Activated effector memory CD4-positive, alpha-beta T cell treated with anti-CD3 and anti-CD28 coated beads, Interleukin-2, amount 50 U/mL, for 16 hours (primary cell): ENCODE results near the gene DNM3.

Experiments used
- DNase-seq: peaks from one replicate; pipeline ENCODE4 v3.0.0-alpha.2; 2020

The DNM3 gene

DNA sequence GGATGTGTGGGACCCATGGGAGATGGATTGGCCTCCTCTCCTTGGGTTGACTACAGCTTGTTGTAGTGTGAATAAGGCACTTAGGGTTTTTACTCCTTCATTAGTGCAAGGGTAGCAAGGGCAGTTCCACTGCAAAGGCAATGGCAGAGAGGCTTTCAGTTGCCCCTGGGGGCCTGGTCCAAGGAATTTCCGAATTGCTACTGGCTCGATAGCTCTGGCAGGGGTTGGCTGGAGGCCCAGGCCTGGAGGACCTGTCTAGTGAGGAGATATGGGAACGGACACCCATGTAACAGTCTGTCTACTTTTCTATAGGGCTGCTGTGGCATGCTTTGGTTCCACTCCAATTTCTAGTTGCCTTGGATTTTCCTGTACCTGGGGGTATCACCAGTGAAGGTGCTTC is 360.3 kb downstream of the DNM3 start:
- no peak for DNase-seq

DNA sequence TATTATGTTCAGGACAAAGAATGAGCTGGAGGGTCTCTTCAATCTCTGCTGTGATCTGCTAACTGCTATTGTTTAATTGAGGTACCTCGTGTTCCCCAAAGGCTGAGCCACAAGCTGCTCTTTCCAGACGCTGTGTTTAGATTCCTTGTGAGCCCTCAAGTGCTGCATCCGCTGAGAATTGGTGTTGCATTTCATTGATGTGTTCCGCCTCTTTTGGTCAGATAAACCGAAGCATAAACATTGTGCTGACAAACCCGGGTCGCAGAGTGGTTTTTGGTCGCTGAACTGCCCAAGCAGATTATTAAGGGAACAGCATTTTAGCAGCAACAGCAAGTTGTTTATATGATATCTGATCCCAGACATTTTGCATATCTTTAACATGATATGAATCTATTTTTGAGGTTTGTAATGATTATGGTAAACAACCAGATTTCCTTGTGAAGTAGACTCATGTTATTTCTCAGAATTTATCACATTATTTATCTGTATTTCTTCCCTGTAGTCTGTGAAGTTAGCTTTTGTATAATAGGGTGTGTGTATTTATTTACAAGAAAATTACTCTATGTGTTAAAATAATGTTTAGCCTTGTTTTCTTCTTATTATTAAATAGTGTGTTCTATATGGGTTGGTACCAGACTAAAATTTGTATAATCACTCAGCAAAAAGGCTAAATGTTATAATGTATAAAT is 362.0 kb downstream of the DNM3 start:
- DNase-seq, result peak; percentile 64

DNA sequence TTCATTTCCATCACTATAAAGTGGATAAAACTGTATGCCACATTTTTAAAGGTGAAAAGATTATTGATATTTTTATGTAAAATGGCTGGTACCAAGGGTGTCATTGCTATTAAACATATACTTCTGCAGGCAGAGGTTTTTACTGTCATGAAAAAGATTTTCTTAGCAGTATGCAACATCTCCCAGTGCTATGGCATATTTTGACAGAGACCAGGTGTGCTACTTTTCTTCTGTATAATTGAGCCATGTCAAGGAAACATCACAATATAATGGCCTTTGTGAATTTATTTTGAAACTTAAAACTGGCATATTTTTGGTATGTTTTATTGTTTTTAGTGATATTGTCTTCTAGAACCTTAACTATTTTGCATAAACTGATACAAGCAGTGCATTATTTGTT is 362.6 kb downstream of the DNM3 start:
- no peak for DNase-seq

DNA sequence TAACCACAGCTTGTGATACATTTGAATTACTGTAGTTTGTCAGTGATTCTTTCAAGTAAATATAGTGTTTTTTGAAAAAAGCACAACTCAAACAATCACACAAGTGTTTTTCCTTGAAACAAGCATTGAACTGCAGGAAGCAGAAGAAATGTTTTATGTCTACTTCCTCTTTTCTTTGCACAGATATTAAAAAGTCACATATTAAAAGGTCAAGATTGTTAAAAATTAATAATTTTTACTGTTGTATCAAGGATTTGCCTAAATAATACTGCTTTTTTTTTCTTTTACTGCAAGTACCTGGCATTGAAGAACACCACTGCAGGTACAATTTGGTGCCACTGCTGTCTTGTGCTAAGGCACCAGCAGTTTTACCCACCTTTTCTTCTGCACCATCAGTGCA is 365.0 kb downstream of the DNM3 start:
- no peak for DNase-seq

DNA sequence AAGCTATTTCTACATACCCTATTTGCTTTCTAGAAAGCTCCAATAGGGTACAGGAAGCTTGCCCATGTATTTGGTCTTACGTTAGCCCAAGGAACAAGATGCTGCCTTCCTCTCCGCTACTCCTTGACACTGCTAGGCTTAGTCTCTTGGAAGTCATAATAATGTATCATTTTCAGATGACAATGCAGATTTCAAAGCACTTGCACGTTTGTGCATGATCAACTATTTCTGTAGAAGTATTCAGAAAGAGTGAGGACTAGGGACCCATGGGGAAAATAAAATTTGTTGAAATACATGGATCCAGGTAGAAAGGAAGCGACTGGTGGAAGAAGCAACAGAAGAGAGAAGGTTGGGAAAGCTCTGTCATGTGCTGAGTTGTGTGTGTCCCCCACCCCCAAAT is 367.3 kb downstream of the DNM3 start:
- DNase-seq, result no peak

DNA sequence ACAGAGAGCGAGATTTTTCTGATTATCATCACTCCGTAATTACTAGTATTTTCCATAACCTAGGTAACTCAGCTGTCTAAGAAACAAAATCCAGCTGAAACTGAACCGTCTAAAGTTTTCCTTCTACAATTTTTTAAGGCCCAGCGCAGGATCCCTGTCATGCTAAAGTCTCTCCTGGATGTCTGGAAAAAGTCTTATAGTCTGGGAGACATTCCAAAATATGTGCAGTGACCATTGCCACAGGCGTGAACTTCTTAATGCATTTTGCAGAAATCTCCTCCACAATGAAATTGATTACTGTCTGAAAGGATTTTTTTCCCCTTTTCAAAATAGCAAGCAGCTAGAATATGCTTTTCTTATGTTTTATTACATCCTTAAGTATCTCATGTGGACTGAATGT is 369.9 kb downstream of the DNM3 start:
- no peak for DNase-seq

DNA sequence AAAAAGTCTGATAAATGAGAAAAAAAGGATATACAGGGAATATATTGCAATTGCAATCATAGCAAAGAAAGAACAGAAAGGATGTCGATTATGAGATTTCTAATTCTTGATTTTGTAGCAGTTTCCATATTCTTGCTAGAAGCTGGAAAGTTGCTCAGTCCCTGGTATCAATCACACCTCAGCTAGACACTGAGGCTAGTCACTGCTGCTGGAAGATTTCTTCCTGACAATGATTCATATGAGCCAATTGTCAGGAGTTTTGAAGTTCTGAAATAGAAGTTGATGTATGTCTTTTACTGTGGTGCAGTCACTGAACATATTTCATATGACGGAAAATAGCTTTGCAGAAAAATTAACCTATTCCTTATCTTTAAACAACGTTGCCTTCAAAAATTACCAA is 370.8 kb downstream of the DNM3 start:
- DNase-seq, result no peak

DNA sequence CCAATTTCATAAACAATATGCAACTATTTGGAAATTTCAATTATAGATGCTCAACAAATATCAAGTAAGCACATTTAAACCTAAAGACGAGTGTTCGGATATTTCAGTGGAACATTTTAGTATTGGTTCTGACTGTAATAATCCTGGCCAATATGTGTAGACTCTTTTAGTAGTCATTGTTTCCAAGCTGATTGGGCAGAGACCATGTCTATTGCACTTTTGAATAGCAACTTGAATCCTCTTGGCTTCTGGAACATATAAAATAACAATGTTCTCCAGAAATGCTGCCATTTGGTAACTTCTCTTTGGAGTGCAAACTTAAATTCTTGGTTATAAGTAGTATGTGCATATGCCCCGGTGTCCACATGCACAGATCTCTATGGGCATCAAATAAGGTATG is 373.7 kb downstream of the DNM3 start:
- no peak for DNase-seq

DNA sequence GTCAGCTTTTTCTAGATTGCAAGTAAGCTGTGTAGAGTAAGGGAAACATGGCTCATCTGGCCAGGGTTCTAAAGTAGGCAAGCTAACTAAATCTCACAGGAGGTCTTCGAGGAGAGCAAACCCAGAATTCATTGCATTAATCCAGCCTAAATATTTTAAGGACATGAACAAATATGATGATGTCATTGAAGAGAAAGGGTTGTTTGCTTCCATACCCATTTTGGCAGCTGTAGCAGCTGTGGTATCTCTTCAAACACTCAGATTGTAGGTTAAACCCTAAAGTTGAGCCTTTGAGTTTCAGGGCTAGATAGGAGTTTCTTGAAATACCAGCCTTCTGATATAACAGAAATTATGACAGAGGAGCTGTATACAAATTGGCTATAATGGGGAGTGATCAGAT is 378.7 kb downstream of the DNM3 start:
- DNase-seq, result no peak

DNA sequence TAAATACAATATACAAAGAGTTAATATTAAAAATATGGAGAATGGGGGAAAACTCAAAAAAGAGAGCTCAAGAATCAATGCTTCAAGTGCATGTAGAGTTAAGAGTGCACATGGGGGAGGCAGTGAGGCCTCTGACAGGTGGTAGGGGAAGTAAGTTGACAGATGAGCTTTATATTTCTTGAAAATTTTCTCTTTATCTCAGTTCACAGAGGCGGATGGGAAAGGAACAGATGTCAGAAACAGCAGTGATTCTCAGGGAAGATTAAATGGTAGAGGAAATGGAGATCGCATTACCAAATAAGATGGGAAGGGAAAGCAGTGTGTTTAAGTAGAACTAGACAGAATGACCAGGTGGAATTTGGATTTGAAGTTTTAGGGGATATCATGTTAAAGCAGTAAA is 379.1 kb downstream of the DNM3 start:
- DNase-seq, result no peak

DNA sequence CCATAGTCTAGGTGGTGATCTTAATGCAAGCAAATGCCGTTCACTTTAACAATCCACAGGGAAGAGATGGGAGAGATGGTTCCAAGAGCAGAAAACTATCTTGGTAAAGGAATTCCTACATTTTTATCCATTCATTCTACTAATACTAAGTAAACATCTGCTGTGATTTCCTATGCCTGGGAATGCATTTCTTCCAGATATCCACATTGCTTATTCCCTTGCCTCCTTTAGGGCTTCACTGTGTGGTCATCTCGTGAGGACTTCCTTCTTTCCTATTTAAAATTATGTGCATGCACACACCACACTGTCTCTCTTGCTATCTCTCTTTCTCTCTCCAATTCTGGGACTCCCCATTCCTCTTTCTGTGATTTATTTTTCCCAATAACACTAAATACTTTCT is 380.1 kb downstream of the DNM3 start:
- DNase-seq, result no peak

DNA sequence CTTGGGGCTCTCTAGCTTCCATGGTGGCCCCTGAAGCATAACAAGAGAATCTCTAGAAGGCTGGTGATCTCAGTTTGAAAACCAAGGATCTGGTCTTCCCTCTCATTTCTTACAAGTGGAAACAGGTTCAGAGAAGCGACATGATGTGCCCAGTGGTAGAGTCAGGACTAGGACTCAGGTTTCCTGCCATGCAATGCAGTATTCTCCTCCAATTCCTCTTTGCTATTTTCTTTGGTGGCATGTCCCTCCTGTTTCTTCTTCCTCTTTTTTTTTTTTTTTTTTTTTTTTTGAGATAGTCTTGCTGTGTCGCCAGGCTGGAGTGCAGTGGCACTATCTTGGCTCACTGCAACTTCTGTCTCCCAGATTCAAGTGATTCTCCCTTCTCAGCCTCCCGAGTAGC is 383.6 kb downstream of the DNM3 start:
- no peak for DNase-seq

DNA sequence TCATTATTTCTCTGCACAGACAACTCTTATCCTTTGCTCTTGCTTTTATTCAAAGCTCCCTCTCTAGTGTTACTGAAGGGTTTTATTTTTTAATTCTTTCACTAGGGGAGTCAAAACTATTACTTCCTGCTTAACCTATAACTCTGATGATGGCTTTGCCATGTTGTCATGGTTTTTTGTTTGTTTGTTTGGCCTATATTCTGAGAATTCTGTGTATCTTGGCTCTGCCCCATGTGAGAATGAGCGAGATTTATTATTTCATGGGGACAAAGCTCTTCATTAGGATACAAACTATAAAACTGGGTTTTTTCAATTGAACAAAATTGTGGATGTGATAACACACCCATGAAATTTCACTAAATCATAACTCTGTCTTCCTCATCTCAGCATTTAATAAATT is 388.6 kb downstream of the DNM3 start:
- DNase-seq, result no peak

DNA sequence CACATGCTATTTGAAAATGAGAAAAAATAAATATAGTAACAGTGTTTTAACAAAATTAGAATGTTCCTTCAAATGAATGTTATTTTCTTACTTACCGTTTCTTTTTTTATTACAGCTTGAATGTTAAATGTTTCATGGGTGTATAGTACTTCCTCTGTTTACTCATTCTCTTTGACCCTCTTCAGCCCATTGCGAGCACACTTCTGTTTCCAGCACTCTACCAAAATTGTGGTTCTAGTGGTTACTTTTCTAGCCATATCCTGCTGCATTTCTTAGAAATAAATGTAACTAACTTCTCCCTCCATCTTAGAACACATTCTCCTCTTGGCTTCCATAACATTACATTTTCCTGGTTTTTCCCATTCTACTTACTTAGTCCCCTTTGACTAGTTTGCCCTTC is 389.2 kb downstream of the DNM3 start:
- DNase-seq, result no peak

DNA sequence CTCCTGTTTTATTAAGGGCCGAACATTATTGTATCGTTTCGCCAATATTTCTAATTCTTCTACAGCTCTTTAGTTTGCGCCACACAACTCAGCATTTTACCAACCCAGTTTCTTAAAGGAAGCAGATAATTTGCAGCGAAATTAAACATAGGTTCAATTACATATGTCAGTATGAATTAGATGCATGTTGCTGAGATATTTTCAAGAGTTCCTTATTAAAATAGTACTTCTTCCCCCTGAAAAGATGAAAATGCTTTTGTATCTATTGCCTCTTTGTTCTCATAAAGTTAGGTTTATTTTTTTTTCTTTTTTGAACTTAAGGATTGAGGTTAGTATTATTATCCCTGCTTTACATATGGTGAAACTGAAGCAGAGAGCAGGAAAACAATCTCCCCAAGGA is 395.7 kb downstream of the DNM3 start:
- no peak for DNase-seq

DNA sequence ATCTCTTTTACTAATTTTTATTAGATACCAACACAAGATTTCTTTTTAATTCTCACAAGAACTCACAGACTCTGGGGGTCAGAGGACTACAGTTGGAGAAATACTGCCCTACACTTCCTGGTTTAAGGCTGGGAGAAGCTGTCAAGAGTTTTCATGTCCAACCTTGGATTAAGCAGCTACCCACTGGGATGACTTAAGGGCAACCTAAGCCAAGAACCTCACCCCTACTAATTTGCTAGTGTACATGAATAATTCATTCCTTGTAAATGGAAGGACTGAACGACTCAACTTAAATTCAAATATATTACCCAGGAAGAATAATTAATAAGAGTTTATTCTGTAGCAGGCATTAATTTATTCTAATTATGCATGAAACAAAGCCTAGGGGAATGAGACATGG is 396.9 kb downstream of the DNM3 start:
- DNase-seq, result no peak

DNA sequence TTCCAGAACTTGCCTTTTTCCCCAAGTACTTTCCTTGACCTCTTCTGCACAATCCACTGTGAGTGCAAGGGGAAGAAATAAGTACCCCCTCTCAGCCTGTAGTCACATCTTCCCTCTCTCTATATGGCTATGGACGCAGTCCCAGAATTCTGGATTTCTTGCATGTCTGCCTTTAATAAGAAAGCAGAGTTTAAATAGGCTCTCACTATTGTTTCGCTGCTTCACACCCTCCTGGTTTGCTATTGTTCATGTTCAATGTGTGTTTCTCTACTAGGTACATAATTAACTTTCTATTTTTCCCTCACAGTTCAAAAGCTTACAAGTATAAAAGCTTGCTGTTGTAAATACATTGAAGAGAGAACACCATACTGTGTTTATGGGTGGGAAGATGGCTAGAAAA is 397.7 kb downstream of the DNM3 start:
- DNase-seq, result no peak

DNA sequence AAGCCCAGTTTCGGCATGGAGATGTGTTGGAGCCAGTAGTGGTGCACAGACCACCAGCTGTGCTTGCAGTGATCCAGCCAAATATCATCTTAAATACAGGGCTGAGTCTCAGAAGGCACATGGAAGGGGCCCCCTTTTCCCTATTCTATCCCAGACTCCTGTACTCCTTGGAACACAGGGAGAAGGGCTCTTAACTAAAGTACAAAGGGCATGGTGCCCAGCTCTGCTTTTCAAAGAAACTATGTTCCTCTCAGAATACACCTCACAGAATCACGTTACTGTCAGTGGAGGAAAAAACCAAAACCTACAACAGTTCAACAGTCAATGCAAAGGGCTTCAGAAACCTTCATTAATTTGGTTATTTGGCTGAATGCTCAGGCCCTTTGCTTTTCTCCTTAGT is 398.6 kb downstream of the DNM3 start:
- DNase-seq, result no peak

DNA sequence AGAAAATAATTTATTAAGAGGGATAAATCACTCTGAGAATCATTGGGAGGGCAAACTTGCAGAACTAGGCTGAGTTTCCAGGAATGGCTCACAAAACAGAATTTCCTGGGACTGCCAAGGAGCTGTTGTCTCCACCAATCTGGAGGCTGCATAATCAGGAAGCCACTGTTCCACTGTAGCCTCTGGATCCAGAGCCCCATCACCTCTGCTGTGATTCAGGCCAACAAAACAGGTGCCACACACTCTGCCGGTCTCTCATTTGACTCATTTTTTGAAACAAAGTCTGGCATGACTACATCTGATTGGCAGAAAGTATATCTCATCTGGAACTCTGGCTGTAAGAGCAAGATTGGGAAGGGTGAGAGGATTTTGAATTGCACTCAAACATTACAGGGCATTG is 400.2 kb downstream of the DNM3 start:
- no peak for DNase-seq

DNA sequence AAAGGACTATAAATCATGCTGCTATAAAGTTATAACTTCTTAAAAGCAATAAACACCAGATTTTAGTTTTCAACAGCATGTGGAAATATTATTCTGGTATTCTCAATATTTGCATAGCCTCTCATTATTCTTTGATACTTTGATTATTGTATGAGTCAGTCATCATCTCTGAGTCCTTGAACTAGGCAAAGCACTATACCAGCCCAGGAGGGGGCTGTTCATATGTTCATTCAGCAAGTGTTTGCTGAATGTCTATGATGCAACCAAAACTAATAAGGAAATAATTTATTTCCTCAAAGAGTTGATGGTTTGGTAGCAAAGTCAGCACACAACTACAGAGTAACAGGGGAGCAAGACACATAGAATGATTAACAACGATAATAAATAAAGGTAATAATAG is 403.6 kb downstream of the DNM3 start:
- DNase-seq, result no peak

DNA sequence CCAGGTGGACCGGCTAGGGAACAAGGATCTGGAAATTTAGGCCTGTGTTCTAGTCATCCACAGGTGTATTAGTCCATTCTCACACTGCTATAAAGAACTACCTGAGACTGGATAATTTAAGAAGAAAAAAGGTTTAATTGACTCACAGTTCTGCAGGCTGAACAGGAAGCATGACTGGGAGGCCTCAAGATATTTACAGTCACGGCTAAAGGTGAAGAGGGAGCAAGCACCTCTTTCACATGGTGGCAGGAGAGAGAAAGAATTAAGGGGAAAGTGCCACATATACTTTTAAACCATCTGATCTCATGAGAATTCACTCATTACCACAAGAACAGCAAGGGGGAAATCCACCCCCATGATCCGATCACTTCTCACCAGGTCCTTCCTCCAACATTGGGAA is 404.5 kb downstream of the DNM3 start:
- DNase-seq, result no peak

DNA sequence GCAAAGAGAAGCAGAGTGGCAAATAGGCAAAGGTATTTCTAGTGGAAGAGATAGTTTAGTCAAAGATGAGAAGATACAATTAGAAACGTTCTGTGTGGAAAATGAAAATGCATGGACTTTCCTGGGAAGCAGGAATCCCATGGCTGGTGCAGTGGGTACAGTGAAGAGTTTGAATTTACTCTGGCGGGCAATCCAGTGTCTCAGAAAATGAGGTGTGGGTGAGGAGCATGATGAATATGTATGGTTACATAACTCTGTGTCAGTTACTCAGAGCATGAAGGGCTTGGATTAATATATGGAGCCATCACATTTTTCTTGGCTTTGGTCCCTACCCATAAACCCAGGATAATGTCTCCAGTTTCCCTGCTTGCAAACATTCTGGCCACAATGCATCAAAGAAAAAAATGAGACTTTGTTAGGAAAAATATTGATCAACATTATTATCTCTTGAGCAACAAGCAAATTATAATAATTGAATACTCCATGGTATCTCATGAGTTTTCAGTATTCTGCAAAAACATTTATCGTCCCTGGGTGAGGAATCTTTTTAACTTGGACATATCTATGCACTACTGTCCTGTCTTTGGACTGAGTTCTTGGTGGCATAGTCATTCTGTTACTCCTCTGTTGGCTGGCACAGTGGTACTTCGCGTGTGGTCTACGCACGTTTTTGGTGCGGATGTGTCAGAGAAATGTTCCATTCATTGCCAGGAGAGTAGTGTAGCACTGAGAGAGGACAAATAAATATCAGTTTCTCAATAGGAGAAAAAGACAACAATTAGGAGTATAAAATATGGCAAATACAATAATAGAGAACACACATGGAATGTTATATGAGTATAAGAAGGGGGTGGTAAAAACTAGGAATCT is 405.5 kb downstream of the DNM3 start:
- no peak for DNase-seq

DNA sequence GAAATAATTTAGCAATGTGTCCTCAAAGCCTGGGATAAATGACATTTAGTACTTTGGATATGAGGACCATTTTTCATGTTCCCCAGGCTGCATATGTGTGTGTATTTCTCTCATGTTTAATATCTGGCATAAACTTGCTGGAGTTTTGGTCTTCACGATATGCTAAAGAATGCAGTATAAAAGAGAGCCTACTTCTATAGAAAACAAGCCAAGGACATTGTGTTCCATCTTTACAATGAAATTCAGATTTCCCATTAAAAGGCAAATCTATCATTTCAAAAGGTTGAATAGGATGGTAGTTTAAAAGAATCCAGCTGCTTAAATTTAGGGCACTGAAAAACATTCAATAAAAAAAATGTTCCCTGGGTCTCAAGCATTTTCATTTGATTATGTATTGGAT is 410.2 kb downstream of the DNM3 start:
- DNase-seq, result no peak

DNA sequence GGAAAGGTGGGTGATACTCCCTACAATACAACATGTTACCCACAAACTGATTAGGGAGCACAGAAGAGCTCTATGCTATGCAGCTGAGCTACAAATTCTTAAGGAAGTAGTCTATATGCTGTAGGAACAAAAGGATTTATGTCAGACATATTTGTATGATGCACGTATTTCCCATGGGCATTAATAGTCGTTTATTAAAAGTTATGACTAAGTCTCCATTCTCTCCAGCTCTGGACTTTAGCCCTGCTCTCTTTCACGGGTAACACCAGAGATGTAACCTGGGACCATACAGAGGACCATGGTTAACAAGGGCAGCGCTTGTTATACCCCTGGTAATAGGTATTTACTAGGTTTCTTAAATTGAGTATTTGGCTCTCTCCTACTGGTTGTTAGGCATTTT is 411.0 kb downstream of the DNM3 start:
- no peak for DNase-seq

DNA sequence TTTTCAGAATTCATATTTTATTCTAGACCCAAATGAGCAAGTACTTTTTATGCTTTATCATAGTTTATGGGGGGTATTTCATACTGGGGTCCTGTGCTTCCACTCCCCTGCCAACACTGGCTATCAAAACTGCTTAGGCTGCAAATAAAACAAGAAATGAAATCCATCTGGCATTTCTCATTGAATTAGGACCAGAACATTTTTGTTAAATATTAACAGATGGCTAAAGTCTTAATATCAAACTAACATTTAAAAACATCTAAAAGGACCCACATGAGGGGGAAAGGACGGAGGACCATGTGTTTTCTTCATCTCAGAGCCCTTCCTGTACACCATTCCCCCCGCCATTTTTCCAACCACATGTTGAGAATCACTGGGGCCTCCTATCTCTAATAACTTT is 411.7 kb downstream of the DNM3 start:
- no peak for DNase-seq
